Fibroblast of skin of left quadriceps (primary cell): ENCODE data around the gene IFNA13.
"Not testable (repeated sequence)": the region's sequence is repeated elsewhere in the genome, so short reads cannot be mapped to it uniquely, and the experiment has no call there.

Source experiments
- DNase-seq, 2 experiments: peaks; one replicate each; pipeline ENCODE4 v3.0.0-alpha.2; 2013; ENCODE audit warnings: low read depth in 2 of 2

The IFNA13 gene

GRCh38 chr9:21367957-21368356 is at the start of gene IFNA13:
Gene IFNA13, minus strand, starts transcription at chr9:21368057. Its CDS starts 47 bp downstream, at chr9:21368010.
- no peak for DNase-seq

GRCh38 chr9:21415493-21416267 is 47.8 kb upstream of the IFNA13 start:
- no peak for DNase-seq

- DNase-seq, result no peak
Measured at GRCh38 chr9:21414220-21414940, 46.5 kb upstream of the IFNA13 start.

GRCh38 chr9:21413624-21414023 is 45.8 kb upstream of the IFNA13 start:
- no peak for DNase-seq

GRCh38 chr9:21413151-21413550 is 45.3 kb upstream of the IFNA13 start:
- DNase-seq, result no peak

- DNase-seq, result no peak
Measured at GRCh38 chr9:21412107-21412506, 44.2 kb upstream of the IFNA13 start.

- DNase-seq, result no peak
Measured at GRCh38 chr9:21408817-21409216, 41.0 kb upstream of the IFNA13 start, which contains the start of gene IFNA8. Gene IFNA8, plus strand, starts transcription at chr9:21409117. Its CDS starts 60 bp downstream, at chr9:21409177.

GRCh38 chr9:21404146-21404545 is 36.3 kb upstream of the IFNA13 start:
- no peak for DNase-seq

GRCh38 chr9:21402386-21403251 is 34.8 kb upstream of the IFNA13 start:
- DNase-seq, result no peak

- no peak for DNase-seq
Measured at GRCh38 chr9:21399956-21400355, 32.1 kb upstream of the IFNA13 start.

- DNase-seq, result no peak
Measured at GRCh38 chr9:21398955-21399489, 31.2 kb upstream of the IFNA13 start.

GRCh38 chr9:21395778-21396717 is 28.2 kb upstream of the IFNA13 start:
- DNase-seq, result no peak

- no peak for DNase-seq
Measured at GRCh38 chr9:21392270-21392669, 24.4 kb upstream of the IFNA13 start.

GRCh38 chr9:21385131-21385670 is 17.3 kb upstream of the IFNA13 start, which contains the start of gene IFNA2:
Gene IFNA2, minus strand, starts transcription at chr9:21385398. Its CDS starts 69 bp downstream, at chr9:21385329.
- no peak for DNase-seq

- no peak for DNase-seq
Measured at GRCh38 chr9:21383627-21384026, 15.8 kb upstream of the IFNA13 start.

- DNase-seq, result no peak
Measured at GRCh38 chr9:21381448-21382339, 13.8 kb upstream of the IFNA13 start.

- DNase-seq, result not testable (repeated sequence)
Measured at GRCh38 chr9:21371467-21371866, 3.6 kb upstream of the IFNA13 start.

- DNase-seq, result not testable (repeated sequence)
Measured at GRCh38 chr9:21367169-21367568, 688 bp downstream of the IFNA13 start.

GRCh38 chr9:21362287-21362686 is 5.6 kb downstream of the IFNA13 start:
- DNase-seq, result no peak
